GM12872 (cell line): ENCODE results near the gene OAS3.
A peak's percentile ranks its signal among the peaks of the same experiment; 100 is the strongest.

Experiments used
- TF ChIP-seq, protein P1 (sequence below): IDR thresholded peaks from 3 replicates; pipeline ENCODE4 v1.5.1; 2011; ENCODE audit warnings: low read depth, mild to moderate bottlenecking, low read length, moderate library complexity; ENCODE audit not compliant: insufficient read depth

Gene OAS3

DNA sequence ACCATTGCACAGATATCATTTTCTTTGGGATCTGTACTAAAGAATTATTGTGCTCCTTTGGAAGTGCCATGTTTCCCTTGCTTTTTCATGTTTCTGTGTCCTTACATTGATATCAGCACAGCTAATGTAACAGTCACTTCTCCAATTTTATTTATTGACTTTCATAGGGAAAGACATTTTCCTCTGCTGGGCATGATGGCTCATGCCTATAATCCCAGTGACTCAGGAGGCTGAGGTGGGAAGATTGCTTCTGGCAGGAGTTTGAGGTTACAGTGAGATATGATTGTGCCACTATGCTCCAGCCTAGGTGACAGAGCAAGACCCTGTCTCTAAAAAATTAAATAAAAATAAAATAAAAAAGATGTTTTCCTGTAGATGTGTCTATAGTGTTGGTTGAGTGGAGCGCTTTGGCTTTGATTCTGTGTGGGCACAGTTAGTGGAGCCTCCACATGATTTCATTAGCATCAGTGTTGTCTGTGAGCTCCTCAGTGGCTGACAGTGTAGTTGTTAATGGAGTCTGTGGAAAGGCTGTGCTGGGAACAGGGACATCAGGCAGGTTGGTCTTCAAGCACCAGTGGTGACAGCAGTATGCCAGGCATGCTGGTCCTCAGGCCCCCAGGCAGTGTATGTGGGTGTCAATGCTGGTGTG lies 47.5 kb downstream of the OAS3 start:
- TF ChIP-seq, protein P1, sequence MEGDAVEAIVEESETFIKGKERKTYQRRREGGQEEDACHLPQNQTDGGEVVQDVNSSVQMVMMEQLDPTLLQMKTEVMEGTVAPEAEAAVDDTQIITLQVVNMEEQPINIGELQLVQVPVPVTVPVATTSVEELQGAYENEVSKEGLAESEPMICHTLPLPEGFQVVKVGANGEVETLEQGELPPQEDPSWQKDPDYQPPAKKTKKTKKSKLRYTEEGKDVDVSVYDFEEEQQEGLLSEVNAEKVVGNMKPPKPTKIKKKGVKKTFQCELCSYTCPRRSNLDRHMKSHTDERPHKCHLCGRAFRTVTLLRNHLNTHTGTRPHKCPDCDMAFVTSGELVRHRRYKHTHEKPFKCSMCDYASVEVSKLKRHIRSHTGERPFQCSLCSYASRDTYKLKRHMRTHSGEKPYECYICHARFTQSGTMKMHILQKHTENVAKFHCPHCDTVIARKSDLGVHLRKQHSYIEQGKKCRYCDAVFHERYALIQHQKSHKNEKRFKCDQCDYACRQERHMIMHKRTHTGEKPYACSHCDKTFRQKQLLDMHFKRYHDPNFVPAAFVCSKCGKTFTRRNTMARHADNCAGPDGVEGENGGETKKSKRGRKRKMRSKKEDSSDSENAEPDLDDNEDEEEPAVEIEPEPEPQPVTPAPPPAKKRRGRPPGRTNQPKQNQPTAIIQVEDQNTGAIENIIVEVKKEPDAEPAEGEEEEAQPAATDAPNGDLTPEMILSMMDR: no peak

DNA sequence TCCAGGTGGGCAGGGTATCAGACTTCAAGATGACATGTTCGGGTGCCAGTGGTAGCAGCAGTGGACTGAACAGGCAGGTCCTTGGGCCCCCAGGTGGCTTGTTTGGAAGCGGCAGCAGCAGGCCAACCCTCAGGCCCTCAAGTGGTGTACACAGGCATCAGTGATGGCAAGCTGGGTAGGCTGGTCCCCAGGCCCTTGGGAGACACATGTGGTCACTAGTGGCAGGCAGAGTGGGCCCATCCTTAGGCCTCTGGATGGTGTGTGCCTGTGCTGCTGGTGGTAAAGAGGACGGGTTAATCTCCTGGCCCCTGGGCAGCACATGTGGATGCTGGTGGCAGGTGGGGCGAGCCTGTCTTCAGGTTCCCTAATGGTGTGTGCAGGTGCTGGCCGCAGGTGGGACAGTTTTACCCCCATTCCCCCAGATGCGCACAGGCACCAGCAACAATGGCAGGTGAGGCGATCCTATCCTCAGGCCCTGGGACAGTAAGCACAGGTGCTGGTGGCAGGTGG lies 48.1 kb downstream of the OAS3 start:
- TF ChIP-seq, protein P1: no peak

DNA sequence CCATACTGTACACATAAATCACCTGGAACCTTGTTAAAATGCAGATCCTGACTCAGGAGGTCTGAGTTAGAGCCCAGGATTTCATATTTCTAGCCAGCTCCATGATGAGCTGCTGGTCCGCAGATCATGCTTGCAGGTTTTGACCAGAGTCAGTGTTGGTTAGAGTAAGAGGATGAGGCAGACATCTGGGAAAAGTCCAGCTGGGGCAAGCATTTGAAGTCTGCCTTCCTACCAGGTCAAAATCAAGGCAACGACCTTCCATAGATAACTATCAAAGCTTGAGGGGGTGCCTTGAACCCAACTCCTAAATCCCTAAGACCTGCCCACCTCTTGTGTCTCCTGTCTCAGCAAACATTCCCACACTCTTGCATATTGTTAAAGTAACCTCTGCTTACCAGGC lies 49.3 kb downstream of the OAS3 start:
- TF ChIP-seq, protein P1: no peak

DNA sequence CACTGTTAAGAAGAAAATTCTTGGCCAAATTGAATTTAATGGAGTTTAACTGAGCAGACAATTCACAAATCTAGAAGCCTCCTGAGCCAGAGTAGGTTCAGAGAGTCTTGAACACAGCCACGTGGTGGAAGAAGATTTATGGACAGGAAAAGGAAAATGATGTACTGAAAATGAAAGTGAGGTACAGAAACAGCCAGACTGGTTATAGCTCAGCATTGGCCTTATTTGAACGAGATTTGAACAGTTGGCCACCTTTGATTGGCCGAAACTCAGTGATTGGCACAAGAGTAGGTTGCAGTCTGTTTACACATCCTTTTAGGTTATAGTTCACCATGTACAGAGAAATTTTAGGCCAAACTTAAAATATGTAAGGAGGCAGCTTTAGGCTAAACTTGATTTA lies 50.0 kb downstream of the OAS3 start:
- TF ChIP-seq, protein P1: no peak

DNA sequence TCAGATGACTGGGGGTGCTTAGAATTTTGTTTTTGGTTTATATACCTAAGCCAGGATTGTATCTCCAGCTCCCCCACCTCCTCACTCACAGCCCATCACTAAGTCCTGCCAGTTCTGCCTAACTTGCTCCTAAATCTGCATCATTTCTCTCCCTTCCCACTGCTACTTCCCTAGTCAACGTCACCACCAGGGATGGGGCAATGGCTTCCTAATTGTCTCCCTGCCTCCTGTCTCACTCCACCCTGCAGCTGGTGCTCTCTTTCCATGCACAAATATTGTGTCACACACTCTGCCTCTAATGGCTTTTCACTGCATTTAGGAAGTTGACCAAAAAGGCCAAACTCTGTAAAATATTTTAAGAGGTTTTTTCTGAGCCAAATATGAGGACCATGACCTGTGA lies 51.5 kb downstream of the OAS3 start:
- TF ChIP-seq, protein P1: no peak

DNA sequence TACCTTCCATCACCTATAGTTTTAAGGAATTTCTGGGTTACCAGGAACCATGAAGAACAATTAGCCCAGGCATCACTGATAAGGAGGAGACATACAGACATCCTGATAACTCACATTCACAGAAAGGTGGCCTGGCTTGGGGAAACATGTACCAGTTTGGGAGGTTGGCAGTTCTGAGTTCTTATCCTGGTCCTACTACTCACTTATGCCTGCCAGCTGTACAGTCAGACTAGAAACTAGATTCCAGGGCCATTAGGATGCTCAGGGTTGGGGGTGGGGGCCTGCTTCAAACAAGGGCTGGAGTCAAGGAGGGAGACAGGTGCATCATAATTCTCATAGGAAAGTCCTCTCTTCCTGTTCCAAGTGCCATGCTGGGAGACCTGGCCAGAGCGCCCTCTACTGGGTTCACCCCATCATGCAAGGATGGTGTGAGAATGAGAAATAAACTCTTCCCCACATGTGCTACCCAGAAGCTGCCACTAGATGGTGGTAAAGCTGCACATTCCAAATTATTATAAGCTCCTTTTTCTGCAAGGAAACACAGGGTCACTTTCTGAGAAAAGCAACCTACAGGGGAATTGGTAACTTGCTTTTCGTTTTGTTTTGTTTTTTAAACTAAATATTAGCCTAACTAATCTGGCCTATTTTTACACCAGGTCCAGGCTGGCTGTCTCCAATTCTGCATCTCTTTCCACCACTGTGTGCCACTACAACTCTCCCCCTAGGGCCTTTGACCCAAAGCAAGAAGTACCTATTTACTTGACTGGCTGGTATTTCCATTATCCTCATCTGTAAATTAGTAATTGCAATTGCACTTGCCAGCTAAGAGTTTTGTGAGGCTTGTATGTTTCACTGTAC lies 54.5 kb downstream of the OAS3 start:
- TF ChIP-seq, protein P1: peak; percentile 92

DNA sequence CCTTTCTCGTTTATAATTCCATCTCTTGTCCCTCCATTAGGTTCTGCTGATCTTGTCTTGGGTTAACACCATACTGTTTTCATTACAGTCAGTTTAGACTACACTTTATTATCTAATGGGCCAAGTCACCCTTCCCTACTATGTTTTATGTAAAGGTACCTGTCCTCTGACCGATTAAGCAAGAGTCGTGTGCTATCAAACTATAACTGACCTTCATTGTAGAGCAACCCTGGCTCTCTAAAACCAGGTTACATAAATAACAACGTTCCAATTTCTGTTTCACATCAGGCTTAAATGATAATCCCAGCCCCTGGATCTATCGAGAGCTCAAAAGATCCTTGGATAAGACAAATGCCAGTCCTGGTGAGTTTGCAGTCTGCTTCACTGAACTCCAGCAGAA lies 56.7 kb downstream of the OAS3 start:
- TF ChIP-seq, protein P1: no peak
